Gastrocnemius medialis (tissue), 4 donors: ENCODE results near the gene ARHGAP33. TPM values are rescaled to one million over a fixed set of nuclear protein-coding genes. Genes with fewer than 3 reads are reported as not detected.
"Not testable (repeated sequence)": the region's sequence is repeated elsewhere in the genome, so short reads cannot be mapped to it uniquely, and the experiment has no call there.

Source experiments
- ATAC-seq, 2 donors: fragments of 150-250 bp; one replicate each; pipeline ENCODE4 v1.9.1; 2016
- DNase-seq, 2 donors: peaks; one replicate each; pipeline ENCODE4 v3.0.0-alpha.2; 2019
- H3K27ac ChIP-seq, 4 donors: fragments of 200-600 bp; sonication (generic); 1 replicate in 1 of 4; 2 replicates in 3 of 4; pipeline ENCODE4 v1.5.1; 2016 to 2018; ENCODE audit warnings: mild to moderate bottlenecking in 2 of 4, moderate library complexity in 1 of 4
- H3K27me3 ChIP-seq, 3 donors: fragments of 200-600 bp; sonication (generic) in 2 of 3; 1 replicate in 1 of 3; 2 replicates in 2 of 3; pipeline versions ENCODE4 v1.5.1 to v1.6.0; 2016 to 2019; ENCODE audit warnings: mild to moderate bottlenecking in 1 of 3, moderate library complexity in 1 of 3
- H3K36me3 ChIP-seq, 2 donors: fragments of 200-600 bp; sonication (generic) in 1 of 2; one replicate each; pipeline ENCODE4 v1.5.1; 2017 to 2018
- H3K4me1 ChIP-seq, 2 donors: fragments of 200-600 bp; sonication (generic) in 1 of 2; one replicate each; pipeline ENCODE4 v1.5.1; 2016 to 2017; ENCODE audit warnings: mild to moderate bottlenecking in 2 of 2
- H3K4me3 ChIP-seq, 4 donors: fragments of 200-600 bp; sonication (generic) in 3 of 4; 1 replicate in 1 of 4; 2 replicates in 3 of 4; pipeline ENCODE4 v1.5.1; 2016 to 2019; ENCODE audit warnings: mild to moderate bottlenecking in 2 of 4
- H3K9me3 ChIP-seq, 3 donors: fragments of 200-600 bp; sonication (generic) in 2 of 3; 1 replicate in 1 of 3; 2 replicates in 2 of 3; pipeline ENCODE4 v1.5.1; 2016 to 2019
- CTCF ChIP-seq, 5 experiments: fragments of 450-650 bp in 3 of 5; fragments of 200-600 bp in 2 of 5; sonication (generic) in 2 of 5; IDR thresholded peaks in 4 of 5; conservative IDR thresholded peaks in 1 of 5; 1 replicate in 4 of 5; 2 replicates in 1 of 5; pipeline ENCODE4 v1.5.1; 2016 to 2019; ENCODE audit warnings: antibody characterized with exemption in 5 of 5, mild to moderate bottlenecking in 3 of 5, moderate library complexity in 3 of 5
- POLR2A ChIP-seq, 2 donors: fragments of 450-650 bp; IDR thresholded peaks; one replicate each; pipeline ENCODE4 v1.6.1; 2017; ENCODE audit warnings: antibody characterized with exemption in 2 of 2, mild to moderate bottlenecking in 2 of 2, moderate library complexity in 2 of 2
- in situ Hi-C, 4 donors: fragments of 200-750 bp; cut with MboI; loops; one replicate each; pipeline versions ENCODE4 v1.15.0 to v1.8.0; 2017; ENCODE audit warnings: low sequenced_read_pairs in 4 of 4
- intact Hi-C: fragments of 100-400 bp; cut with DNase I; formaldehyde crosslinking; loops from one replicate; pipeline ENCODE4 v1.15.1; 2023; ENCODE audit warnings: low total_unique reads
- total RNA-seq, 4 donors: library from RNA; depleted of rRNA; stranded (reverse); fragments of >200 nt; gene quantifications; one replicate each; pipeline versions ENCODE4 v1.1.0 to v1.2.3, GENCODE V29; 2016

Gene ARHGAP33
- total RNA-seq, 4 donors from 2014 or later, result 0.22 to 4.7 (median 2.2) TPM

- no peak for ATAC-seq
- Histone ChIP-seq H3K27ac (no peak overlapping the region), H3K4me1 (no peaks in the 10 kb centered on the region), H3K27me3 (peaks cover 4 to 8% (median 8%) of the 10 kb centered on the region in 3 donors), H3K36me3 (no peaks in the 10 kb centered on the region), H3K9me3 (no peaks in the 10 kb centered on the region), H3K4me3 (no peak overlapping the region)
- in situ Hi-C loops (no loop called here), intact Hi-C loops (no loop called here)
- DNase-seq, result no peak
- no peak for TF ChIP-seq CTCF (IDR thresholded peaks at IDR 0.05 in 4 of 5, conservative IDR thresholded peaks at IDR 0.05 in 1 of 5)
- TF ChIP-seq POLR2A (IDR thresholded peaks at IDR 0.05), result no peak
These were observed 16.5 kb downstream of the ARHGAP33 start for GRCh38 chr19:35791814-35792279.

- intact Hi-C loops, result no loop called here
- peaks cover 8 to 13% (median 12%) of the 10 kb centered on the region in 3 donors for H3K27me3 ChIP-seq
- DNase-seq (no peak), ATAC-seq (no peak)
- H3K4me1 ChIP-seq, result no peaks in the 10 kb centered on the region
- no peak overlapping the region for H3K27ac ChIP-seq
- no peaks in the 10 kb centered on the region for H3K9me3 ChIP-seq
- no peak for TF ChIP-seq POLR2A (IDR thresholded peaks at IDR 0.05)
- in situ Hi-C loops, result no loop called here
- no peaks in the 10 kb centered on the region for H3K36me3 ChIP-seq
- no peak overlapping the region for H3K4me3 ChIP-seq
These were observed 16.9 kb downstream of the ARHGAP33 start for GRCh38 chr19:35792312-35792711.

GRCh38 chr19:35792888-35793287 lies 17.5 kb downstream of the ARHGAP33 start:
- intact Hi-C loops, result no loop called here
- peaks cover 14 to 17% (median 15%) of the 10 kb centered on the region in 3 donors for H3K27me3 ChIP-seq

GRCh38 chr19:35793381-35794165 lies 18.2 kb downstream of the ARHGAP33 start:
- DNase-seq (no peak), ATAC-seq (no peak)
- H3K36me3 ChIP-seq, result no peaks in the 10 kb centered on the region
- H3K4me3 ChIP-seq, result no peak overlapping the region
- no peaks in the 10 kb centered on the region for H3K4me1 ChIP-seq
- no peaks in the 10 kb centered on the region for H3K9me3 ChIP-seq
- intact Hi-C loops (no loop called here), in situ Hi-C loops (no loop called here)
- no peak for TF ChIP-seq POLR2A (IDR thresholded peaks at IDR 0.05)
- TF ChIP-seq CTCF (IDR thresholded peaks at IDR 0.05 in 4 of 5, conservative IDR thresholded peaks at IDR 0.05 in 1 of 5), result no peak
- no peak overlapping the region for H3K27ac ChIP-seq
- H3K27me3 ChIP-seq, result peaks cover 17 to 24% (median 22%) of the 10 kb centered on the region in 3 donors

More at GRCh38 chr19:35792888-35793287, 17.5 kb downstream of the ARHGAP33 start:
- H3K4me1 ChIP-seq, result no peaks in the 10 kb centered on the region
- no peak overlapping the region for H3K4me3 ChIP-seq
- ATAC-seq (no peak), DNase-seq (no peak)
- no peaks in the 10 kb centered on the region for H3K36me3 ChIP-seq
- no peak overlapping the region for H3K27ac ChIP-seq
- no peaks in the 10 kb centered on the region for H3K9me3 ChIP-seq
- no peak for TF ChIP-seq POLR2A (IDR thresholded peaks at IDR 0.05)
- no peak for TF ChIP-seq CTCF (IDR thresholded peaks at IDR 0.05 in 4 of 5, conservative IDR thresholded peaks at IDR 0.05 in 1 of 5)
- in situ Hi-C loops, result no loop called here

DNA sequence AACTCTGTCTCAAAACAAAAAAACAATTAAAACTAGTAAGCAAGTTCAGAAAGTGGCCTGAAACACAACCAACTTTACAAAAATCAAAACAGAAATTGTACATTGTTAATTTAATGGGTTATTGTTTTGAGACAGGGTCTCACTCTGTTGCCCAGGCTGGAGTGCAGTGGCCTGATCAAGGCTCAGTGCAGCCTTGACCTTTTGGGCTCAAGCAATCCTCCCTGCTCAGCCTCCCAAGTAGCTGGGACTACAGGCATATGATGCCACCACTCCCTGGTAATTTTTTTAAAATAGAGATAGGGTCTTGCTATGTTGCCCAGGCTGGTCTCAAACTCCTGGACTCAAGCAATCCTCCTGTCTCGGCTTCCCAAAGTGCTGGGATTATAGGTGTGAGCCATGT lies 20.2 kb downstream of the ARHGAP33 start:
- H3K4me3 ChIP-seq, H3K27ac ChIP-seq, ATAC-seq, intact Hi-C loops, H3K9me3 ChIP-seq, H3K36me3 ChIP-seq, DNase-seq, in situ Hi-C loops, H3K4me1 ChIP-seq: not testable (repeated sequence)
- peaks cover 17 to 32% (median 22%) of the 10 kb centered on the region in 3 donors for H3K27me3 ChIP-seq
